Esophagus muscularis mucosa (tissue), 4 donors: ENCODE measurements around the gene TEX101.
"Not testable (repeated sequence)": the region's sequence is repeated elsewhere in the genome, so short reads cannot be mapped to it uniquely, and the experiment has no call there.

Source experiments
- CTCF ChIP-seq, 3 experiments: fragments of 200-600 bp in 2 of 3; fragments of 450-650 bp in 1 of 3; sonication (generic) in 2 of 3; IDR thresholded peaks; one replicate each; pipeline ENCODE4 v1.5.1; 2017 to 2019; ENCODE audit warnings: antibody characterized with exemption in 3 of 3, mild to moderate bottlenecking in 2 of 3, moderate library complexity in 1 of 3
- EP300 ChIP-seq: sonication (generic); formaldehyde crosslinking; IDR thresholded peaks from one replicate; pipeline ENCODE4 v1.6.1; 2017; ENCODE audit warnings: antibody characterized with exemption
- POLR2A ChIP-seq: fragments of 450-650 bp; IDR thresholded peaks from one replicate; pipeline ENCODE4 v1.6.1; 2017; ENCODE audit warnings: antibody characterized with exemption, moderate library complexity, mild to moderate bottlenecking, low read depth
- POLR2AphosphoS5 ChIP-seq, 2 donors: sonication (generic); formaldehyde crosslinking; IDR thresholded peaks; one replicate each; pipeline ENCODE4 v1.6.1; 2017; ENCODE audit warnings: antibody characterized with exemption in 2 of 2

GRCh38 chr19:43383254-43383653, 31.4 kb upstream of the TEX101 start:
- TF ChIP-seq CTCF (IDR thresholded peaks at IDR 0.05); POLR2A; POLR2AphosphoS5 (IDR thresholded peaks at IDR 0.05); EP300: not testable (repeated sequence)
